Fibroblast of lung (primary cell): ENCODE measurements around the gene GRAMD4. TPM values are rescaled to one million over a fixed set of nuclear protein-coding genes. Genes with fewer than 3 reads are reported as not detected.

Source experiments
- DNase-seq, 2 donors: peaks; one replicate each; pipeline versions ENCODE4 v3.0.0 to v3.0.0-alpha.2; 2010; ENCODE audit warnings: low read depth in 2 of 2
- H2AFZ ChIP-seq: 2 replicates; pipeline ENCODE4 v1.5.1; 2012; ENCODE audit warnings: low read length, control low read depth, inconsistent platforms
- H3K27ac ChIP-seq: 2 replicates; pipeline ENCODE4 v1.5.1; 2011; ENCODE audit warnings: low read length, control low read depth; ENCODE audit not compliant: insufficient read depth
- H3K27me3 ChIP-seq: 2 replicates; pipeline ENCODE4 v1.5.1; 2011; ENCODE audit warnings: mild to moderate bottlenecking, low read length; ENCODE audit not compliant: control insufficient read depth, insufficient read depth
- H3K36me3 ChIP-seq: 2 replicates; pipeline ENCODE4 v1.5.1; 2011; ENCODE audit warnings: low read length; ENCODE audit not compliant: control insufficient read depth, insufficient read depth
- H3K4me1 ChIP-seq: 2 replicates; pipeline ENCODE4 v1.5.1; 2011; ENCODE audit warnings: low read length; ENCODE audit not compliant: control insufficient read depth, insufficient read depth; ENCODE audit errors: extremely low read depth
- H3K4me2 ChIP-seq: 2 replicates; pipeline ENCODE4 v1.5.1; 2011; ENCODE audit warnings: low read length, control low read depth; ENCODE audit not compliant: insufficient read depth; ENCODE audit errors: extremely low read depth
- H3K4me3 ChIP-seq, 4 experiments: fragments of 200-600 bp in 1 of 4; sonication (generic) in 1 of 4; replicated peaks in 1 of 4; 2 replicates each; pipeline ENCODE4 v1.5.1; 2011 to 2016; ENCODE audit warnings: low read length in 4 of 4, low read depth in 3 of 4, mild to moderate bottlenecking in 3 of 4, control low read depth in 2 of 4, inconsistent platforms in 1 of 4, mixed read lengths in 1 of 4; ENCODE audit not compliant: insufficient read depth in 1 of 4; ENCODE audit errors: control extremely low read depth in 1 of 4
- H3K79me2 ChIP-seq: 2 replicates; pipeline ENCODE4 v1.5.1; 2012; ENCODE audit warnings: mild to moderate bottlenecking, low read length, inconsistent platforms; ENCODE audit not compliant: control insufficient read depth, insufficient read depth
- H3K9ac ChIP-seq: 2 replicates; pipeline ENCODE4 v1.5.1; 2011; ENCODE audit warnings: mild to moderate bottlenecking, low read length, control low read depth; ENCODE audit not compliant: insufficient read depth
- H3K9me3 ChIP-seq: 2 replicates; pipeline ENCODE4 v1.5.1; 2012; ENCODE audit warnings: low read depth, low read length; ENCODE audit not compliant: control insufficient read depth, insufficient read depth
- H4K20me1 ChIP-seq: 2 replicates; pipeline ENCODE4 v1.5.1; 2011; ENCODE audit warnings: low read length; ENCODE audit not compliant: control insufficient read depth, insufficient read depth; ENCODE audit errors: extremely low read depth
- CTCF ChIP-seq, 2 donors: IDR thresholded peaks in 1 of 2; conservative IDR thresholded peaks in 1 of 2; 1 replicate in 1 of 2; 2 replicates in 1 of 2; pipeline ENCODE4 v1.5.1; 2011 to 2012; ENCODE audit warnings: low read length in 2 of 2, control low read depth in 1 of 2, inconsistent platforms in 1 of 2, low read depth in 1 of 2, mild to moderate bottlenecking in 1 of 2
- EZH2 ChIP-seq: IDR thresholded peaks from 2 replicates; pipeline ENCODE4 v1.5.1; 2012; ENCODE audit warnings: low read length, control low read depth, mild to moderate bottlenecking; ENCODE audit errors: missing control alignments
- polyA plus RNA-seq, 2 donors: library from polyadenylated mRNA; depleted of rRNA in 1 of 2; stranded (reverse) in 1 of 2; unstranded in 1 of 2; fragments of >200 nt; gene quantifications; 2 replicates each; pipeline ENCODE4 v1.2.1, GENCODE V29; 2011 to 2012; ENCODE audit warnings: missing spikeins in 1 of 2
- total RNA-seq: library from RNA; depleted of rRNA; stranded (reverse); fragments of >200 nt; gene quantifications from 2 replicates; pipeline ENCODE4 v1.2.1, GENCODE V29; 2014

Gene GRAMD4
- total and polyA plus RNA-seq, 2 donors (not counting 1 experiment from before 2014, with no cell fraction given): 7.5 to 37.3 TPM

- H3K4me1 ChIP-seq: peaks cover 3% of the 10 kb centered on the region
- H3K27ac ChIP-seq: no peak overlapping the region
- no peaks in the 10 kb centered on the region for H3K36me3 ChIP-seq
- no peak overlapping the region for H3K4me3 ChIP-seq
- H2AFZ ChIP-seq: no peak overlapping the region
- H3K4me2 ChIP-seq: no peak overlapping the region
- no peak overlapping the region for H3K9ac ChIP-seq
- no peak for DNase-seq
- H3K27me3 ChIP-seq: no peaks in the 10 kb centered on the region
- no peaks in the 10 kb centered on the region for H3K9me3 ChIP-seq
- H4K20me1 ChIP-seq: no peaks in the 10 kb centered on the region
- no peaks in the 10 kb centered on the region for H3K79me2 ChIP-seq
- TF ChIP-seq CTCF (conservative IDR thresholded peaks at IDR 0.05 in 1 of 2, IDR thresholded peaks at IDR 0.05 in 1 of 2; ENCODE audit: low read depth in 1 of 2, low read length in 2 of 2): no peak
- TF ChIP-seq EZH2: no peak
Measured at GRCh38 chr22:46587061-46587460, 33.1 kb upstream of the GRAMD4 start.

GRCh38 chr22:46587492-46588278 lies 32.5 kb upstream of the GRAMD4 start:
- no peak overlapping the region for H3K27ac ChIP-seq
- H3K36me3 ChIP-seq: no peaks in the 10 kb centered on the region
- H3K4me2 ChIP-seq: no peak overlapping the region
- H2AFZ ChIP-seq: no peak overlapping the region
- H3K9ac ChIP-seq: no peak overlapping the region
- TF ChIP-seq CTCF (conservative IDR thresholded peaks at IDR 0.05 in 1 of 2, IDR thresholded peaks at IDR 0.05 in 1 of 2; ENCODE audit: low read depth in 1 of 2, low read length in 2 of 2) (no peak), EZH2 (no peak)
- H4K20me1 ChIP-seq: no peaks in the 10 kb centered on the region
- H3K4me3 ChIP-seq: no peak overlapping the region
- no peaks in the 10 kb centered on the region for H3K79me2 ChIP-seq
- H3K9me3 ChIP-seq: no peaks in the 10 kb centered on the region
- no peak for DNase-seq
- H3K4me1 ChIP-seq: peaks cover 3% of the 10 kb centered on the region
- H3K27me3 ChIP-seq: no peaks in the 10 kb centered on the region

- H3K4me1 ChIP-seq: peaks cover 3% of the 10 kb centered on the region
- H3K79me2 ChIP-seq: no peaks in the 10 kb centered on the region
- H3K4me2 ChIP-seq: no peak overlapping the region
- no peak overlapping the region for H3K27ac ChIP-seq
- TF ChIP-seq CTCF (conservative IDR thresholded peaks at IDR 0.05 in 1 of 2, IDR thresholded peaks at IDR 0.05 in 1 of 2; ENCODE audit: low read depth in 1 of 2, low read length in 2 of 2) (no peak), EZH2 (no peak)
- no peaks in the 10 kb centered on the region for H3K27me3 ChIP-seq
- no peak for DNase-seq
- no peaks in the 10 kb centered on the region for H4K20me1 ChIP-seq
- H3K9me3 ChIP-seq: no peaks in the 10 kb centered on the region
- no peak overlapping the region for H3K4me3 ChIP-seq
- H2AFZ ChIP-seq: no peak overlapping the region
- no peak overlapping the region for H3K9ac ChIP-seq
- H3K36me3 ChIP-seq: no peaks in the 10 kb centered on the region
Measured at GRCh38 chr22:46588279-46589140, 31.7 kb upstream of the GRAMD4 start.
